SH-SY5Y (cell line): ENCODE results near the gene DLEC1.

Experiments used
- GATA2 ChIP-seq: IDR thresholded peaks from 2 replicates; pipeline ENCODE4 v1.6.1; 2011; ENCODE audit warnings: mild to moderate bottlenecking, low read depth, low read length
- GATA3 ChIP-seq: IDR thresholded peaks from 2 replicates; pipeline ENCODE4 v1.6.1; 2011; ENCODE audit warnings: low read depth, mild to moderate bottlenecking, low read length, moderate library complexity

DNA sequence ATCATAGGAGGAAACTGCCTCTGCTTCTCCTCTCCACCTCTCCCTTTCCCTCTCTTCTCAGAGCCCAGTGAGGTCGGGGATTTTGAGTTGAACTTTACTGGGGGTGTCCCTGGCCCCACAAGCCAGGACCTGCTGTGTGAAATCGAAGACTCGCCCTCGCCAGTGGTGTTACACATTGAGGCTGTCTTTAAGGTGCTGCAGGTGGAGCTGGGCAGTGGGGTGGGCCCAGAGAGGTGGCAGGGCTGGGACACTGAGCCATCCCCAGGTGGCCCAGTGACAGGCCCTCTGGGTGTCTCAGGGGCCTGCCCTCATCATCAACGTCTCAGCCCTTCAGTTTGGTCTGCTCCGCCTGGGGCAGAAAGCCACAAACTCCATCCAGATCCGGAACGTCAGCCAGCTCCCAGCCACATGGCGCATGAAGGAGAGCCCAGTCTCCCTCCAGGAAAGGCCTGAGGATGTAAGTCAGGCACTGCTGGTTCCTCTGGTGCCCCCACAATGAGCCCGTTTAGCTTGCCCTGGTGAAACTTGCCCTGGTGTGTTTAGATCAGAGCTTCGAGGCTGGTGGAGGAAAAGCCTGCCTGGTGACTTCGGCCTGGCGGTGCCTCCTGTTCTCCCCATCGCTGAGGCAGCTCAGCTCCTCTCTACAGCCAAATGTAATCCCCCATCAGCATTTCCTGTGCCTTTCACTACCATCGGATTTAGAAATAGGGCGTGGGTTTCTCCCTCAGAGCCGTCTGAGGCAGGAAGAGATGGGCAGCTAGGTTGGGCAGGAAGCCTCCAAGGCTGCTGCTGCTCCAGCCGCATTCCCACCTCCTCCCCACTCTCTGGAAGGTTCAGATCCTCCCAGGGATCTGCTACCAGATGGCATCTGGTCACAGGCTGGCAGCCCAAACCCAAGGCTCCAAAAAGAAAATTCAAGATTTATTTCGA lies 58.7 kb downstream of the DLEC1 start:
- TF ChIP-seq GATA2 (no peak), GATA3 (no peak)
